Central memory CD4-positive, alpha-beta T cell (primary cell): Measurements from ENCODE around the gene SPRING1.

ENCODE experiments used
- DNase-seq: peaks from one replicate; pipeline ENCODE4 v3.0.0; 2022

SPRING1 gene

GRCh38 chr12:116708826-116709756, 28.8 kb downstream of the SPRING1 start:
- DNase-seq: peak; percentile 9

GRCh38 chr12:116707751-116708150, 30.1 kb downstream of the SPRING1 start:
- DNase-seq: no peak

GRCh38 chr12:116703214-116703795, 34.6 kb downstream of the SPRING1 start:
- DNase-seq: peak; percentile 39

GRCh38 chr12:116701432-116701831, 36.4 kb downstream of the SPRING1 start:
- no peak for DNase-seq

GRCh38 chr12:116700066-116700465, 37.8 kb downstream of the SPRING1 start:
- no peak for DNase-seq

- DNase-seq: no peak
These were observed 39.3 kb downstream of the SPRING1 start for GRCh38 chr12:116698554-116699075.

GRCh38 chr12:116698116-116698515, 39.8 kb downstream of the SPRING1 start:
- DNase-seq: no peak

GRCh38 chr12:116697716-116698115, 40.2 kb downstream of the SPRING1 start:
- DNase-seq: no peak

GRCh38 chr12:116697305-116697704, 40.6 kb downstream of the SPRING1 start:
- no peak for DNase-seq

GRCh38 chr12:116695464-116695725, 42.5 kb downstream of the SPRING1 start:
- DNase-seq: no peak

GRCh38 chr12:116694653-116695463, 43.0 kb downstream of the SPRING1 start:
- no peak for DNase-seq

GRCh38 chr12:116693286-116694227, 44.3 kb downstream of the SPRING1 start:
- no peak for DNase-seq

- DNase-seq: no peak
These were observed 45.3 kb downstream of the SPRING1 start for GRCh38 chr12:116692605-116693004.

GRCh38 chr12:116691636-116692035, 46.2 kb downstream of the SPRING1 start:
- DNase-seq: no peak

GRCh38 chr12:116691205-116691604, 46.7 kb downstream of the SPRING1 start:
- DNase-seq: no peak

GRCh38 chr12:116689979-116690744, 47.7 kb downstream of the SPRING1 start:
- DNase-seq: no peak

GRCh38 chr12:116689521-116689920, 48.3 kb downstream of the SPRING1 start:
- no peak for DNase-seq
